ENCODE results near the gene SEMA3D.

GRCh38 chr7:85054306-85054705, 132.6 kb downstream of the SEMA3D start:
- TF ChIP-seq CTCF (IDR thresholded peaks at IDR 0.05) (no peak), EP300 (IDR thresholded peaks at IDR 0.05) (no peak)
